Measurements from ENCODE around the gene PISD.
A peak's percentile ranks its signal among the peaks of the same experiment; 100 is the strongest.

PISD gene

DNA sequence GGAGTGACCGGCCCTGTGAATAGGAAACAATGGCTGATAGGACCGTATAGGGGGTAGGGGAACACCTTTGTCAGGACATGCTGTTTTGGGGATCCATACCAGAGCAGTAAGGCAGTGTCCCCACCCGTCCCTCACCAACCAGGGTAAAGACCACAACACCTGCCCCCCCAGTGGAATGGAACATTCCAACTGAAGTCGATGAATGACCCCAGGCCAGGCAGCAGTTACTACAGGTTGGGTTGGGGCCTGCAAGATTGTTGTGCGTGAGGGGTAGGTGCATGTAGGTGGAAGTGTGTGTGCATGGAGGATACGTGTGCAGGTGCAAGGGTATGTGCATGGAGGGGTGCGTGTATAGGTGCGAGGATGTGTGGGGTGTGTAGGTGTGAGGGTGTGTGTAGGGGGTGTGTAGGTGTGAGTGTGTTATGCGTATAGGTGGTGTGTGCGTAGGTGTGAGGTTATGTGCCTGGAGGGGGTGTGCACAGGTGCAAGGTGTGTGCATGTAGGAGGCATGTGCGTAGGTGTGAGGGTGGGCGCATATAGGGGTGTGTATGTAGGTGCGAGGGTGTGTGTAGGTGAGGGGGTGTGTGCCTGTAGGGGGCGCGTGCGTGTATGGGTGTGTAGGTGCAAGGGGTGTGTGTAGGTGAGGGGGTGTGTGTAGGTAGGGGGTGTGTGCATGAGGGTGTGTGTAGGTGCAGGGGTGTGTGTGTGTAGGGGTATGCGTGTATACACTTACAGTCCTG is 32.9 kb downstream of the PISD start:
- TF ChIP-seq, protein P1, sequence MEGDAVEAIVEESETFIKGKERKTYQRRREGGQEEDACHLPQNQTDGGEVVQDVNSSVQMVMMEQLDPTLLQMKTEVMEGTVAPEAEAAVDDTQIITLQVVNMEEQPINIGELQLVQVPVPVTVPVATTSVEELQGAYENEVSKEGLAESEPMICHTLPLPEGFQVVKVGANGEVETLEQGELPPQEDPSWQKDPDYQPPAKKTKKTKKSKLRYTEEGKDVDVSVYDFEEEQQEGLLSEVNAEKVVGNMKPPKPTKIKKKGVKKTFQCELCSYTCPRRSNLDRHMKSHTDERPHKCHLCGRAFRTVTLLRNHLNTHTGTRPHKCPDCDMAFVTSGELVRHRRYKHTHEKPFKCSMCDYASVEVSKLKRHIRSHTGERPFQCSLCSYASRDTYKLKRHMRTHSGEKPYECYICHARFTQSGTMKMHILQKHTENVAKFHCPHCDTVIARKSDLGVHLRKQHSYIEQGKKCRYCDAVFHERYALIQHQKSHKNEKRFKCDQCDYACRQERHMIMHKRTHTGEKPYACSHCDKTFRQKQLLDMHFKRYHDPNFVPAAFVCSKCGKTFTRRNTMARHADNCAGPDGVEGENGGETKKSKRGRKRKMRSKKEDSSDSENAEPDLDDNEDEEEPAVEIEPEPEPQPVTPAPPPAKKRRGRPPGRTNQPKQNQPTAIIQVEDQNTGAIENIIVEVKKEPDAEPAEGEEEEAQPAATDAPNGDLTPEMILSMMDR (IDR thresholded peaks at IDR 0.05; ENCODE audit: low read length, missing control alignments) = no peak
- no peak for DNase-seq (ENCODE audit: low read depth)
- H3K4me3 ChIP-seq (replicated peaks; ENCODE audit: low read depth, low read length) = peak overlapping the region; percentile 76

DNA sequence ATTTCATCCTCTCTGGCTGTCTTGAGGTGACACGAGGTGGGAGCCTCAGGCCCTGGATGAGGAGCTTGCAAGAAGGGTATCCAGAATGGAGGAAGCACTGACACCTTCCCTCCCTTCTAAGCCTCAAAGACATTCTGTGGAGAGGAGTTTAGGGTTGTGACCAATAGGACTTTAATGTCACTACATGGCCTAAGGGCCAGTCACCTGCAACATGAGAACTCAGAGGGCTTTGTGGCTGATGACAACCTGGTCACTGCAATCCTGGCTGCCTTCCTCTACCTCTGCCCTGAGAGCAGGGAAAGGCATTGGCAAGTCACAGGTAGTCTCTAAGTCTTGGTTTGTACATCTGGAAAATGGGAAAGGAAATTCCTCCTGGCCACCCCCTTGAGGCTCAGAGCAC is 33.7 kb downstream of the PISD start:
- no peak overlapping the region for H3K4me3 ChIP-seq (replicated peaks; ENCODE audit: low read depth, low read length)
- TF ChIP-seq, protein P1 (IDR thresholded peaks at IDR 0.05; ENCODE audit: low read length, missing control alignments) = no peak
- DNase-seq (ENCODE audit: low read depth) = no peak

DNA sequence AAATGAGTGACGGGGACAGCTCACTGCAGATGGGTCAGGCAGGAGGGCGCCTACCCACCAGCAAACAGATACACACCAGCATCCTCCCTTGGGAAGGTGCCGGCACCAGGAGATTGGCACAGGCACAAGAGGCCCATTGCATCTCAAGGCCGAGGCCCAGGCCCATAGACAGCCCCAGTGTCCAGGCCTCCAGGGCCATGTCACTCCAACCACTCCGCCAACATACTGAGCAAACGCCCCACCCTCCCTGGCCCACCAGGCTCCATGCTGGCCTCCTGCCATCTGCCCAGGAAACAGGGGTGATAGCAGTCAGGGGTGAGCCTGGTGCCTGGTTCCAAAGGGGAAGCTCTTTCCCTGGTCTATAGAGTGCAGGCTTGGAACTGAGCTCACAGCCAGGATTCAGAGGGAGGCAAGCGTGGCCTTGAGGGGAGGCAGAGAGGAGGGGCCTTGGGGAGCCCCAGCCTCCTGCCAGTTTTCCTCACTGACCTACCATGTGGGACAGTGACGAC is 34.7 kb downstream of the PISD start:
- TF ChIP-seq, protein P1 (IDR thresholded peaks at IDR 0.05; ENCODE audit: low read length, missing control alignments) = no peak
- no peak for DNase-seq (ENCODE audit: low read depth)
- no peak overlapping the region for H3K4me3 ChIP-seq (replicated peaks; ENCODE audit: low read depth, low read length)

DNA sequence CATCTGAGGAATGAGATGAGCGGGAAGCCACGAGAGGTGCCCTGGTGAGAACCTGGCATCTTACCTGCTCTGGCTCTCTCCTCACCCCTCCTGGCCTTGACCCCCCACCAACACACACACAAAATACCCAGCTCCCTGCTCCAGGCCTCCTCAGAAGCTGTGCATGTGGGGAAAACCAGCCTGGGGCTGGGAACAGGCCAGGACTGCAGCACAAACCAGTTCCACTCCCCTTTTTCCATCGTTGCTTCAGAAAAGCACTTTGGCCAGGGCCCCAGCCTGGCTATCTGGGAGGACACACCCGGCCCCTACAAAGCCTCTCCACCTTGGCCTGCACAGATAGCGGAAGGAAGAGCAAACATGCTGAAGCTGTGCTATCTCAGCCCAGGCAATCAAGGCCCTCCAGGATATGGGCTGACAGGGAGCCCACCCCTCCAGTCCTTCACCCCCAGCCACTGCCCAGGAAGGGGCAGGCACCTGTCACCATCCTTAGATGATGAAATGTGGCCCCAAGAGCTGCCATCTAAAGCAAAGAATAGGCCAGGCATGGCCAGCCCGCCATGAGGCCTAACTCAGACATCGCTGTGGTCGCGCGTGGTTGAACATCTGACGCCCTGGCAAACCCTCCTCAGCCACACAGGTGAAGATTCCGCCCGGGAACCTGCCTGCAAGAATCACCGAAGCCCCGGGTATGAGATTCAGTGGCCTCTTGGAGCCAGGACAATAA is 35.4 kb downstream of the PISD start:
- DNase-seq (ENCODE audit: low read depth) = peak; percentile 37
- H3K4me3 ChIP-seq (replicated peaks; ENCODE audit: low read depth, low read length) = no peak overlapping the region
- TF ChIP-seq, protein P1 (IDR thresholded peaks at IDR 0.05; ENCODE audit: low read length, missing control alignments) = no peak

DNA sequence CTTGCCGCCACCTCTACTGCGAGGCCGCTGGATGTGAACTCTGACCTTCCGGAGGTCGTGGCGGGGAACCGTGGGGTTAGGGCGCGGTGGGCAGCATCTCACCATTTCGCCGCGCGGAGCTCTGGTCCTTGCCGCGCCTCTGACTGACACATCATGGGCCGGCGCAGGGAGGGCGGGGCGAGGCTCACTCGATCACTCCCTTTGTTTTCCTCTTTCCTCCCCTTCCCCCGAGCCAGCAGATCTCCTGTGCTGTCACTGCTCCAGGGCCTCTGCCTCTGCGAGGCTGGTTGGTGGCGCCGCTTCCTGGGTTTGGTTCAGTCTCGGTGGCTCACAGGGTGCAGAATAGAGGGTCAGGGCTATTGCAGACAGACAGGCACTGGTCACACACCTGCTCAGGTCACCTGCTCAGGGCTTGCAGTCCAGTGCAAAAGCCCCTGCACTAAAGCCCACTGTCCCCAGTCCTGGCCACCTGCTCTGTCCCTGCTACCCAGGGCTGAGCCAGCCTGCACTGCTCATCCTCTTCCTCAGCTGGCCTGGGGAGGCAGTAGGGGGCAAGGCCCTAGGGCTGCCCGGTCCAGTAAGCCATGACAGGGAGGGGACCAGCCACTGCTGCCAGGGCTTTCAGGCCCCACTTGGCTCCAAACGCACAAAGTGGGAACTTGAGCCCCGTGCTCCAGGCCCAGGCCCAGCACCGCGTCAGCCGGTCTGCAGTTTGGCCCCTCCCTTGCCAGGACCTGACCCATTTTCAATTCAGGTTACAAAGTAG is 36.2 kb downstream of the PISD start:
- H3K4me3 ChIP-seq (replicated peaks; ENCODE audit: low read depth, low read length) = peak overlapping the region; percentile 25
- DNase-seq (ENCODE audit: low read depth) = peak; percentile 58
- TF ChIP-seq, protein P1 (IDR thresholded peaks at IDR 0.05; ENCODE audit: low read length, missing control alignments) = no peak

DNA sequence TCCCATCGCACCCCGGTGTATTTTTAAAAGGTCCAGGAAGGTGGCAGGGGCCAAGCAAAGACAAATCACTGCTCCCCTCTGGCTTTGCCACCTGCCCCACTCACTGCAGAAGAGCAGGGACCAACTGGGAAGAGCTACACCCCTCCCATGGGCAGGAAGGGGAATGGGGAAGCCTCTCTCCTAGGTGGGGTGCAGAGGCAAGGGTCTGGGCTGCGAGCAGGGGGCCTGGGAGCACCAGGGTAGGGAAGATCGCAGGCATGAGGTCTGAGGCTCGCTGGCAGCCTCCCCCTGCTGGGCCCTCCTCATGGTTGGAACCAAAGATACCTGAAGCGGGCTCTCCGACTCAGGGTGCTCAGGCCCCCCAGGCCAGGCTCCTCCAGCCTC is 36.8 kb downstream of the PISD start:
- H3K4me3 ChIP-seq (replicated peaks; ENCODE audit: low read depth, low read length) = peak overlapping the region; percentile 25
- no peak for DNase-seq (ENCODE audit: low read depth)
- TF ChIP-seq, protein P1 (IDR thresholded peaks at IDR 0.05; ENCODE audit: low read length, missing control alignments) = no peak

Measured in fibroblast of pulmonary artery (primary cell).